ENCODE measurements around the gene DUSP2.

The DUSP2 gene

DNA sequence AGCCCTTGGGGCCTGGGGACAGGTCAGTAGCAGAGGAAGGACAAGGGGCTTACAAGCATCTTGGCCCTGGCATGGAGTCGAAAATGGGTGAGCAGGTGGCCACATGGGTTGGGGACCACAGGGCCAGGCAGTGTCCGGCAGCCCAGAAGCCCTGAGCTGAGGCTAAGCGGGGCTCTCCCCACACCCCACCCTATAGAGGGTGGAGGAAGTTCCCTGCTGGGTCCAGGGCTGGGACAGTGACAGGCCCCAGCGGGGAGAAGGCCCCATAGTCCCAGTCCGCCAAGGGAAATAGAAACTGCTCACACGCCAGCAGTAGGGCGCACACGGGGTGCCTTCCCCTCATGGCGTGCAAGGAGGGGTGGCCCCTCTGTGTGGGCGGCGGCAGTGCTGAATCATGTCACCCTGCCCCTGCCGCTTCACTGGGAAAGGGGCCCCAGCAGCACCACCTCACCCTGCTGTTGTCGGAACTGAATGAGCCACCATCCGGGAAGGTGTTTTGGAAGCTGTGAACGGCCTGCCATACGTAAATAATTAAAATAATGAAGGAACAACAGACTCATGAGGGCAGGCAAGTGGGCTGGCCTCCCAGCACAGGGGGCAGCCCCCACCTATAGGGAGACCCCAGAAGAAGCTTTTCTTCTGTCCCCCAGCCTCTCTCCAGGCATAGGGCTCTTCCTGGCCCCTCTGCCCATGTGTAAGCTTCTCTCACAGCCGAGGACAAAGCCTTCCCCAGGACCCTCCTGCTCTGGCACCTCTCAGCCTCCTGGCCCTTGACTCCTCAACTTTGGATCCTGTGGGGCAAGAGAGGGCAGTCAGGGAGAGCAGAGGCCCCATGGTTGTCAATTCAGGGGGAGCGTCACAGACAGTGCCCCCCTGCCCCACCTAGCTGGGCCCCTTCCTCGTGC, 12.7 kb upstream of the DUSP2 start:
- H3K27ac ChIP-seq: no peak overlapping the region
- CTCF ChIA-PET: interaction anchor here (0.8 to 1.4 kb wide), 2 partner anchors 16 to 19 kb away, joined by 3 to 6 read pairs; partner anchors contain the start of gene ASTL
- TF ChIP-seq, protein P1, sequence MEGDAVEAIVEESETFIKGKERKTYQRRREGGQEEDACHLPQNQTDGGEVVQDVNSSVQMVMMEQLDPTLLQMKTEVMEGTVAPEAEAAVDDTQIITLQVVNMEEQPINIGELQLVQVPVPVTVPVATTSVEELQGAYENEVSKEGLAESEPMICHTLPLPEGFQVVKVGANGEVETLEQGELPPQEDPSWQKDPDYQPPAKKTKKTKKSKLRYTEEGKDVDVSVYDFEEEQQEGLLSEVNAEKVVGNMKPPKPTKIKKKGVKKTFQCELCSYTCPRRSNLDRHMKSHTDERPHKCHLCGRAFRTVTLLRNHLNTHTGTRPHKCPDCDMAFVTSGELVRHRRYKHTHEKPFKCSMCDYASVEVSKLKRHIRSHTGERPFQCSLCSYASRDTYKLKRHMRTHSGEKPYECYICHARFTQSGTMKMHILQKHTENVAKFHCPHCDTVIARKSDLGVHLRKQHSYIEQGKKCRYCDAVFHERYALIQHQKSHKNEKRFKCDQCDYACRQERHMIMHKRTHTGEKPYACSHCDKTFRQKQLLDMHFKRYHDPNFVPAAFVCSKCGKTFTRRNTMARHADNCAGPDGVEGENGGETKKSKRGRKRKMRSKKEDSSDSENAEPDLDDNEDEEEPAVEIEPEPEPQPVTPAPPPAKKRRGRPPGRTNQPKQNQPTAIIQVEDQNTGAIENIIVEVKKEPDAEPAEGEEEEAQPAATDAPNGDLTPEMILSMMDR (conservative IDR thresholded peaks at IDR 0.05; ENCODE audit: low read depth): no peak
- DNase-seq (ENCODE audit: low spot score): no peak
- POLR2A ChIA-PET (ENCODE audit: low non-redundant PET): no interaction called here

DNA sequence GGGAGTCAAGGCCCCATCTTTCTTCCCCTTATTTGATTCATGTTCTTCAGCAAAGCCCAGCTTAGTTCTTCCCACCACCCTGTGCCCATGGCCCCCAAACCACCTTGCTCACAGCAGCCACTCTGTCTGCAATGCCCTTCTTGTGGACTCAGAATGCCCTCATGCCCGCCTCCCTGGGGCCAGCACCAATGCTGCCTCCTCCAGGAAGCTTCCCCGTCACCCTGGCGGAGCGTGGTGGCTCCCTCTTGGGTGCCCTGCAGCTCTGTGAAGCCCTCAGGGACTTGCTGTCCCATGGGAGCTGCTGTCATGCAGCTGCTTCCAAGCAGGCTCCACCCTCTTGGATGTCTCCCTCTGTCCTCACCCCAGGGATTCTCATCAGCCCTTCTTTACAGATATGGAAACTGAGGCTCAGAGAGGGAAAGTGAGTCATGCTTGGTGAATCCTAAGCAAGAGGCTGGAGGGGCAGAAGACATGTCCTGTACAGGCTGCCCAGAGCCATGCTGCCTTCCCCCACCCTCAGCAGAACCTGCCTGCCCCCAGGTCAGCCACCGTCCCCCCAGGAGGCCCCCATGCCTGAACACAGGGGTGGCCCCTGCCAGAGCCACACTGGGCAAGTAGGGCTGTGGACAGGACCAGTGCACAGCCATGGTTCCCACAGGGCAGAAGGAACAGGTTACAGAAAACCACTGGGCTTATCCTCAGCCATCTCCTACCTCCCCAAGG, 11.8 kb upstream of the DUSP2 start:
- ChIA-PET POLR2A (ENCODE audit: low non-redundant PET) (no interaction called here), CTCF (no interaction called here)
- no peak overlapping the region for H3K27ac ChIP-seq
- TF ChIP-seq, protein P1 (conservative IDR thresholded peaks at IDR 0.05; ENCODE audit: low read depth): no peak
- DNase-seq (ENCODE audit: low spot score): no peak

DNA sequence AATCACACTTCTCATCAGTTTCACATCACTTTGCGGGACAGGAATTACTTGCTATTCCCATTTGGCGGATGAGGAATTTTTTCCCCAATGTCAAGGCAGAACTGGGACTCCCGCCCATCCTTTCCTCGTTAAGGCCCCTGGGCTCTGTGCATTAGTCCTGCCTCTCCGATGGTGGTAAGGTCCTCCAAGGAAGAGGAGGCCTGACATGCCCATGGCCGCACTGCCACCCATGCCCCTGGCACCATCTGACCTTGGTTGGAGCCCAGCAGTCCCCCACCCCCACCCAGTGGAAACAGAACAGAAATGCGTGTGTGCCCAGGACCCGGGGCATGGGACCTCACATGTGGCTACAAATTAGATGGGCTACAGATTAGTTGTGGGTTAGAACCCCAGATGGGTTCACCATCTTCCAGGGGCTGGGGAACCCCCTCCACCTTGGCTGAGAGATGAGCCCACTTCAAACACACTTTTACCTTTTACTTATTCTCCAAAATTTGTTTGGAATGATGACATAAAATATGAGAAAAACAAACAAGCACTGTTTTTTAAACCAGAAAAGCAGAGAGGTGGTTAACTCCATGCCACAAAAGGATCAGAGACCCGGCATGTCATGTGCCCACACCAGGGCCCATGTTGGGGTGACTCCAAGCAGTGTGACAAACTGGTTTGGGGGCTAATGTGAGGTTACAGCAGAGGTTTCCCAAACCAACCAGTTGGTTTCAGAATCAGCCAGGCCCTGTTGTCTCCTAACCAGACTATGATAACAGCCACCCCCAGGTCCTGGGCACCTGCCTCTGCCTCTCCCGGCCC, 11.0 kb upstream of the DUSP2 start:
- TF ChIP-seq, protein P1 (conservative IDR thresholded peaks at IDR 0.05; ENCODE audit: low read depth): no peak
- no peak for DNase-seq (ENCODE audit: low spot score)
- no peak overlapping the region for H3K27ac ChIP-seq
- POLR2A ChIA-PET (ENCODE audit: low non-redundant PET): no interaction called here
- CTCF ChIA-PET: interaction anchor here (0.6 kb wide), 1 partner anchor 84 kb away, joined by 3 read pairs; no protein-coding TSS in a partner anchor

DNA sequence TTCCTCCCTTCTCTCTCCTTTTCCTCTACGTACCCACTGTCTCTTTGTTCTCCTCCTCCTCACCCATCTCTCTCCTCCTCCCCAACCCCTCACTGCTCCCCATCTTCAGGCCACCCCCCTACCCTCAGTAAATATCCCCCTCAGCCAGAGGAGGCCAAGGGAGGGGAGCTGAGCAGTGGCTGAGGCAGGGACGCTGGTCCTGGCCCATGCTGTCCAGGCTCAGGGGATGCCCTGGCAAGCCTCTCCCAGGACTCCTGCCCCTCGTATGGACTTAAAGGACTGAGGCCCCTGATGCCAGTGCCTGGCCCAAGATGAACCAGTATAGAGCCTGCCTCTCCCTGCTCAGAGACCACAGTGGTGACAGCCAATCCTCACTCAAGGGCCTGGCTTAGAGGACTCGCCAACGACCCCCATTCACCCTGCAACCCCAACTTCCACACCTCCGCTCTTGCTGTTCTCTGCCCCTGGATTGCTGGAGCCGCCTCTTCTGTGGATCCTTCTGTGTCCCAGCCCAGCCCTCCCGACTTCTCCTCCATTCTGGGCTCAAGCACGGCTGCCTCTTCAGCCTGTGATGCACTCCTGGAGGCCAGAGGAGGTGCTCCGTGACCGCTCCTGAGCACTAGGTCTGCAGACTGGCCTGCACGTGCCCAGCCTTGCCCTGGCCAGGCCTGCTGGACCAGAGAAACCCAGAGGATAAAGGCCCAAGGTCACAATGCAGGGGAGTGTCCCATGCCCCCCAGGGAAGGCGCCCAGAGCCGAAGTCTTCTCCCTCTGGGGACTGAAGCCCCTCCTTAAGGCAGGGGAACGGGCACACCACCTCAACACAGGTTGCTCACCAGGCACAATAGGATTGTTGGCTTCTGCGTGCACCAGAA, 9.5 kb upstream of the DUSP2 start:
- CTCF ChIA-PET: no interaction called here
- no peak overlapping the region for H3K27ac ChIP-seq
- DNase-seq (ENCODE audit: low spot score): no peak
- TF ChIP-seq, protein P1 (conservative IDR thresholded peaks at IDR 0.05; ENCODE audit: low read depth): no peak
- POLR2A ChIA-PET (ENCODE audit: low non-redundant PET): no interaction called here

DNA sequence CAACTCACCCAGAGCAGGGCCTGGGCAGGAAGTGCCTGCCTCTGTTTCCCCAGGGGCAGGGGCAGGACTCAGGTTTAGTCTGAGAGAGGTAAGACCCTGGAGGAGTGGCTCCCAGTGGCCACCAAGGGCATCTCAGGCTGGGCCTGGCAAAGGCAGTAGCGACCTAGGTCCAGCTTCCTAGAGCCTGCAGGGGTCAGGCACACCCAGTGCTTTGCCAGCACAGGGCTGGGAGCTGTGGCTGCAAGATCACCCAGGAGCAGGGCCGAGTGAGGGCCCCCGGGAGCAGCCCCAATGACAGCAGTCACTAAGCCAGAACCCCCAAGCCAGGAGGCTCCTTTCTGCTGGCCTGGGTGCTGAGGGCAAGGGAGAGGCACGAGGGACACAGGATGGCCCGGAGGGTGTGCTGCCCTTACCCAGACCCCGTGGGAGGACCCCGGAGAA, 8.8 kb upstream of the DUSP2 start:
- TF ChIP-seq, protein P1 (conservative IDR thresholded peaks at IDR 0.05; ENCODE audit: low read depth): no peak
- no peak for DNase-seq (ENCODE audit: low spot score)
- ChIA-PET POLR2A (ENCODE audit: low non-redundant PET) (no interaction called here), CTCF (no interaction called here)
- no peak overlapping the region for H3K27ac ChIP-seq
